ENCODE results near the gene CMKLR1.

DNA sequence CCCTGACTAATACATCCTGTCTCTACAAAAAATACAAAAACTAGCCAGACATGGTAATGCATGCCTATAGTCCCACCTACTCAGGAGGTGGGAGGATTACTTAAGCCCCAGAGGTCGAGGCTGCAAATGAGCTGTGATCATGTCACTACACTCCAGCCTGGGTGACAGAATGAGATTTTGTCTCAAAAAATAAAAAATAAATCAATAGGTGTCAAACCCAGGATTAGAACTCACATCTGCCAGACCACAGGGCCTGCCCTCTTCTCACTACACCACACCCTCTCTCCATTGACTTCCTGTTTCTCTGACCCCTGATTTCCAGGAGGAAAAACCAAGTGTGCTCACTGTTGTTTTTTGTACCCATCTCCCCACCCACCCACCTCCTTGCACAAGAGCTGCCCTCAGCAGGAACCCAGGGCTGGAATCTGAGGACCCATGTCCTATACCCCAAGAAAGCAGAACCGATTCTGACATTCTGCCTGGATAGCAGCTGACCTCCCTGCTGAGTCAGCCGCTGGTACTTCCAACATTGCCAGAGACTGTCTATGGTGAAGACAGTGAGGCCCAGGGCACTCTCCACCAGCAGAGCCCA lies 6.2 kb downstream of the CMKLR1 start:
- no peak for TF ChIP-seq SIN3A (IDR thresholded peaks at IDR 0.05; ENCODE audit: borderline replicate concordance in 2 of 2, control insufficient read depth in 1 of 2, low read depth in 2 of 2, low read length in 2 of 2)
- TF ChIP-seq, protein P1, sequence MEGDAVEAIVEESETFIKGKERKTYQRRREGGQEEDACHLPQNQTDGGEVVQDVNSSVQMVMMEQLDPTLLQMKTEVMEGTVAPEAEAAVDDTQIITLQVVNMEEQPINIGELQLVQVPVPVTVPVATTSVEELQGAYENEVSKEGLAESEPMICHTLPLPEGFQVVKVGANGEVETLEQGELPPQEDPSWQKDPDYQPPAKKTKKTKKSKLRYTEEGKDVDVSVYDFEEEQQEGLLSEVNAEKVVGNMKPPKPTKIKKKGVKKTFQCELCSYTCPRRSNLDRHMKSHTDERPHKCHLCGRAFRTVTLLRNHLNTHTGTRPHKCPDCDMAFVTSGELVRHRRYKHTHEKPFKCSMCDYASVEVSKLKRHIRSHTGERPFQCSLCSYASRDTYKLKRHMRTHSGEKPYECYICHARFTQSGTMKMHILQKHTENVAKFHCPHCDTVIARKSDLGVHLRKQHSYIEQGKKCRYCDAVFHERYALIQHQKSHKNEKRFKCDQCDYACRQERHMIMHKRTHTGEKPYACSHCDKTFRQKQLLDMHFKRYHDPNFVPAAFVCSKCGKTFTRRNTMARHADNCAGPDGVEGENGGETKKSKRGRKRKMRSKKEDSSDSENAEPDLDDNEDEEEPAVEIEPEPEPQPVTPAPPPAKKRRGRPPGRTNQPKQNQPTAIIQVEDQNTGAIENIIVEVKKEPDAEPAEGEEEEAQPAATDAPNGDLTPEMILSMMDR (IDR thresholded peaks at IDR 0.05 in 2 of 3, conservative IDR thresholded peaks at IDR 0.05 in 1 of 3; ENCODE audit: insufficient read depth in 2 of 3, low read depth in 1 of 3, low read length in 3 of 3) = no peak
- TF ChIP-seq POLR2A (conservative IDR thresholded peaks at IDR 0.05) = no peak

All from K562 (cell line).